ENCODE data around the gene SNCAIP.

Gene SNCAIP

DNA sequence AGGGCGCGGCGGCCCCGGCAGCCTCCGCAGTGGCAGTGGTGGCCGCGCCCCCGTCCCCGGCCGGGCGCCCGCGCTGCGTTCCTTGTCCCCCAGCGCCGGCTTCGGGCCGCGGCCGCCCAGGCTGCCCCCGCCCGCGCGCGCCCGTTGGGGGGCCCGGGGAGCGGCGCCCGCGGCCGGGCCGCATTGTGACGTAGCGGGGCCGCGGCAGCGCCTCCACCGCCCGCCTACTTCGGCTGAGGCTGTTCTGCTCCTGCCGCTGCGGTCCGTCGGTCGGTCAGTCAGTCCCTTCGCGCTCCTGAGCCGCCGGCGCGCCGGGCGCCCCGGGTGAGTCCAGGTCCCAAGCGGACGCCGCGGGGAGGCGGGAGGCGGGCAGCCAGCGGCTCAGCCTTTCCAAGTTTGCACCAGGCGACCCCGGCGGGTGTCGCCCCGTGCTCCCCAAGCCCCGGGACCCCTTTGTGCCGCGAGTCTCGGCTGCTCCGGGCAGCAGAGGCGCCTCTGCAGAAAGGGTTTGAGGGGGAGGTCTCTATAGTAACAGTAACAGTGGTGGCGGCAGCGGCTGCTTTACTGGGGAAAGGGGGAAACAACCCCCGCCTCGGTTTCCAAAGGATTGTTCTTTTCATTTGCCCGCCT, at the start of gene SNCAIP:
TSS of gene SNCAIP (plus strand) at position 277 of the 630 bp plus-strand sequence. CDS start 78,898 bp downstream, outside the sequence.
- no peak for DNase-seq (ENCODE audit: low read depth)

DNA sequence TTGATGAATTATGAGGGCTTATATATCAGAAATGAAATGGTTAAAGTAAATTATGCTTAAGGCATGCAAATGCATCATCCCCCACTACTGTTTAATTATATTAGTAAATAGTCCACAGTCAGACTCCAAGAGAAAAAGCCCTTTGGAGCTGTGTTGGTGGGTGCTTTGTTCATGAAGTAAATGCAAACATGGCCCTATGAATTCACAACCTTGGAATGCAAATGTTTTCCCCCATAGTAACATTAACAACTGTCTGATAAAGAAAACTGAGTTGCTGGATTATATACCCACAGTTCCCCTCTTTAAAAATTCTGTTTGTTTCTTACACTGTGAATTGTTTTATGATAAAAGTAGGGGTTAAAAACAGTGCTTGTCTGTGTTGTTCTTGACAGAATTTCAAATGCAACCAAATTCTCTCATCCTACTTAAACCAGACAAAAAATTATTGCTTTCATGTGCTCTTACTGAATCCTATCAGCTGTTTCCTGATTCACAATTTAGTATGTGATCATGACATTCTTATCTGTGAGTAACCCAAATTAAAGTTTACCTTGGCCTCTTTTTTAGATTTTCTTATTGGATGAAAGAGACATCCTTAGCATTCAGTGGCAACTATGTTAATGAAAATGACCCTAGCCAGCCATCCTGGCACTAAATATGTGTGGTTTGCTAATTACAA, 48.5 kb upstream of the SNCAIP start:
- no peak for DNase-seq (ENCODE audit: low read depth)

DNA sequence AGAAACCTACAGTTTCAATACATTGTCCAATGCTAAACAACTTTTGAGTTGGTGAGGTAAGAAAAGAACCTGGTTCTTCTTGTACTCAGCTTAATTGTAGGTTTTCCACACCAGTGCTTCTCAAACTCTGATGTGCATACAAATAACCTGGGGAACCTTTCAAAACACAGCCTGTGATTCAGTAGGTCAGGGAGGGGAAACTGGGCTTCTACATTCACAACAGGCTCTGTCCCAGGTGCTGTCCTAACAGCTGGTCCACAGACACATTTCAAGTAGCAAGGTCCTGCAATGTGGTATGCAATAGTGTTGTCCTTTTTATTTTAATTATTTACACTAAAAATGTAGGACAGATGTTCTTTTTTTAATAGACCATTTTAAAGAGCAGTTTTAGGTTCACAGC, 47.4 kb upstream of the SNCAIP start:
- no peak for DNase-seq (ENCODE audit: low read depth)

DNA sequence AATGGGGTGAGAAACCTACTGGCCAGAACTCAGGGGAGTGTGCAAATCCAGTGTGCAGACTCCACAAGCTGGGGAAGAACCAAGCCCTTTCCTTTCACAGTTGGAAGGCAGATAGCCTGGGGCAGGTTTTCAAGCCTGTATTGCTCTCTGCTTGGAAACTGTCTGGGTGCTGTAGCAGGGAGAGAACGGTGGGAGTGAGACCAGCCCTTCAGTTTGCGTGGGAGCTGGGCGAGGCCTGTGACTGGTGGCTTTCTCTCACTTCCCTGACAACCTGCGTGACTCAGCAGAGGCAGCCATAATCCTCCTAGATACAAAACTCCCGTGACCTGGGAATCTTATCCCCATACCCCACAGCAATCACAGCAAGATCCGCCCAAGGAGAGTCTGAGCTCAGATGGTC, 44.9 kb upstream of the SNCAIP start:
- no peak for DNase-seq (ENCODE audit: low read depth)

DNA sequence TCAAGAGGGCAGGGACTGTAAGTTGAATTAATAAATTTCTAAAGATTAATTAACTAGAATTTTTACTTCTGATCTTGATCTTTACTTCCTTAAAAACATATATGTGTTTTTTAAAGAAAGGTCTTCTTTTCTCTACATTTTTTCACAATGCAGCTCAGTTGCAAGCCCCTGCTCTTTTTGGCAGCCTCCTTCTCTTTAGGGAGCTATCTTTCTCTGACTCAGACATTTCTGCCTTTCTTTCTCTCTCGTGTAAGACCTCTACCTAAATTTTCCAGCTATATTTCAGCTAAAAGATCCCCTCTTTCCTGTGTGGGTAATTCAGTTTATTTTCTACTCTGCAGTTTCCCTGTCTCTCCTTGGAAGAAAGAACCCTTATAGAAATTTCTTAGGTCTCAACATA, 38.3 kb upstream of the SNCAIP start:
- DNase-seq (ENCODE audit: low read depth): no peak

DNA sequence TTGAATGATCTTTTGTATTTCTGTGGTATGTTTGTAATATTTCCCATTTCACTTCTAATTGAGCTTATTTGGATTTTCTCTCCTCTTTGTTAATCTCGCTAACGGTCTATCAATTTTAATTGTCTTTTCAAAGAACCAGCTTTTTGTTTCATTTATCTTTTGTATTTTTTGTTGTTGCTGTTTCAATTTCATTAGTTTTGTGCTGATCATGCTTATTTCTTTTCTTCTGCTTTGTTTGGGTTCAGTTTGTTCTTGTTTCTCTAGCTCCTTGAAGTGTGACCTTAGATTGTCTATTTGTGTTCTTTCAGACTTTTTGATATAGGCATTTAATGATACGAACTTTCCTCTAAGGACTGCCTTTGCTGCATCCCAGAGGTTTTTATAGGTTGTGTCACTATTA, 28.4 kb upstream of the SNCAIP start:
- DNase-seq (ENCODE audit: low read depth): no peak

DNA sequence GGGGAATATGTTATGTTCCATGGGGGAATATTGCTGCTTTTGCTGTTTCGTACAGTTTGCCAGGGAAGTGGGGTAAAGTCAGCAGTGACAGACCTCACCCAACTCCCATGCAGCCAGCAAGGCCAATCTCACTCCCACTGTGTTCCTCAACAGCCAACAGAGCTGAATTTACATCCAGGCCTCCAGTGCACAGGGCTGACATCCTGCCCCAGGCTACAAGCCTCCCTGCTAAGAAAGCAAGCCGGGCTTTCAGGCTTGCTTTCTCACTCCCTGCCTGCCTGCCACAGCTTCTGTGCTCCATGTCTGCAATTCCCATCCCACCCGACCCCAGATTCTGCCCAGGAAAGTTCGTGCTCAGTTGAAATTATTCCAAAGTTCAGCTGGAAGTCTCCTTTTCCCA, 25.5 kb upstream of the SNCAIP start:
- DNase-seq (ENCODE audit: low read depth): no peak

DNA sequence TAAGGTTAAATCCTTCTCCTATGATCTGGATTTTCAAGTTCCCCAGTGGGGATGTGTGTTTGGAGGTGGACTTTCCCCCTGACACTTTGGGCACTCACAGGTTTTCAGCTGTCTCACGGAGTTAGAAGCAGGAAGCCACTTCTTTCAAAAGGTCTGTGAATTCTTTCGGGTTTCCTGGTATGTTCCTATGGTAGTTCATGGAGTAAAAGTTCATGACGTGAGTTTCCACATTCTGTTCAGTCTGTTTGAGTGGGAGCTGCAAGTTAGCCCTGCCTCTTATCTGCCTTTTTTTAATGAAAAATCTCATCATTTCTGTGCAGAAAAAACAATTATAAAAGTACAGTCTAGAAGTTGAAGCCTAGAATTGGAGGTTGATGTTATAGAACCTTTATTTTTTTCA, 24.9 kb upstream of the SNCAIP start:
- DNase-seq (ENCODE audit: low read depth): no peak

DNA sequence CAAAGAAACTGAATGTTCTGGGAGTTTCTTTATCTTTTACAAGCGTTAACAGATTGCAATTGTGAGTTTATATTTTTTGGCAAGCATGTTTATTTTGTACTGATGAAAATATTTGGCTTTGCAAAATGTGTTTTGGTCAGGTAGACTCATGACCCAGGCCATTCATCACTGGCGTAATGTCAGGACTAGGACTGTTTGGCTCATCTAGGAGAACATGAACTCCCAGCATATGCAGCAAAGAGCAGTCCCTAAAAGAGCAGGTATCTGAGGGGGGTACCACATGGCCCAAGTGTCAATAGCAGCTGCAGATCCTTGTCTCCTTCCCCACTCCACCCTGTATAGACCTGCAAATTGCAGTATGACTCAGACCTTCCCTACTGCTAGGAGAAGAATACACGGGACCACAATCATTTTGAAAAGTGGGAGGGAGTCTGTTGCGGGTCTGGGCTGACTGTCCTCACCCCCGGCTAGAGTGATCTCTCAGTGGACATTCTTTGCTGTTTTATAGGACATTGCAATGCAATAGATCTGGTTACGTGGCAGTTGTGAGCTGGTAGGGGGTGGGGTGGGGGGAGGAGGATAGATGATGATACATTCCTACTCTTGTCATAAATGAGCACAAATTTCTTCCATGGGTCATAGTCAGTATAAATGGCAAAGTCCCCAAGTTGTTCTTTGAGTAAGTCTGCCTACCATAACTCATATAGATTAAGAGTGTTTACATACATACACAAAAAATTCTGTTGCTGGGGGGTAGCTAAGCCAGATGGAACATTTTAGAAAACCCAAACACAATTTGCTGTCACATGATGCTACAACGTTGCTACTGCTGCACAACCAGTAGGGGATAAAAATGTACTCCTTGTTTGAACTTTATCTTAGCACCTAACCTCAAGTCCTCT, 20.8 kb upstream of the SNCAIP start:
- DNase-seq (ENCODE audit: low read depth): no peak

DNA sequence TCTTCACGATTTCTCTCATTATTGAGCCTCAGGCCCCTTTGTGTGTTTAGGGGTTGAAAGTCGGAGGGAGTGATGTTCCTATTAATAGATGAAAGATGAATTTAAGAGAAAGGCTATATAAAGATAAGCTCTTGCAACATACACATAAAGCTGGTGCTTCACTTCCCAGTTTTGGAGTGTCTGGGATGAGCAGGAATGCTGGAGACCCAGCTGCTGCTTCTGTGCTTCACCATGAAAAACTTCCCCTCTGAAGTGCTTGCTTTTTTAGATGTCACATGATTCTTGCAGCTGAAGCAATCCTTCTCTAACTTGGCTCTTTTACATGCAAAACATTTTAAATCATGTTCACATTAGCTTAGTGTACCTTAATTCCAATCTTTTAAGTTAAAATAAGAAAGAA, 19.7 kb upstream of the SNCAIP start:
- DNase-seq (ENCODE audit: low read depth): no peak

DNA sequence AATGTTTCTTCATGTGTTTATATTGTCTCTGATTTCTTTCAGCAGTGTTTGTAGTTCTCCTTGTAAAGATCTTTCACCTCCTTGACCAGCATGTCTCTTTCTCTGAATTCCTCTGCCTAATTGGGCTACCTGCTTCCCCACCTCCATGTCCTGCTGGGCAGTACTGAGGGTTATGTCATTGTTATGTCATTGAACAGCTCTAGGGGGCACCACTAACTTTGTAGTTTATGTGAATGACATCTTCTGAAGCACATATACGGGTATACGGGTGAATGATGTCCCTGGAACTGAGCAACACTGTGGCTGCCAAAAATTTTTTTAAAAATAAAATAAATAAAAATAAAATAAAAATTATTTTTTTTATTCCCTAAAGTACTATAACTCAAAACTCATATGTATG, 16.9 kb upstream of the SNCAIP start:
- no peak for DNase-seq (ENCODE audit: low read depth)

DNA sequence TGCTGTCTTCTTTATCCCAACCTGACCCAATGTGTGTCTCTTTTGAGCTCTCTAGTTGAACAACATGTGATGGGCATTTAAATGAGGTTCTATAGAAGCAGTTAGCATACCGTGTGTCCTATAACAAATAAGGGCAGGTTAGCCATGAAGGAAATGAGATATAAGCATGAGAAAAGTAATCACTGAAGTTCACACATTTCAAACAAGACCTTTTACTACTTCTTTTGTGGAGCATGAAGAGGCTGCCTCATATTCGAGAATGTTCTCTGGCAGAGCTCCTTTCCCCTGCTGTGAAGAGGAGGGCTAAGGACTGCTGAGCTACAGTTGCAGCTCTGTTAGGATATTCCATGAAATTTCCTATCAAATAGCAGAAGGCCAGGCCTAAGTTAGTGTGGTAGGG, 15.2 kb upstream of the SNCAIP start:
- no peak for DNase-seq (ENCODE audit: low read depth)

DNA sequence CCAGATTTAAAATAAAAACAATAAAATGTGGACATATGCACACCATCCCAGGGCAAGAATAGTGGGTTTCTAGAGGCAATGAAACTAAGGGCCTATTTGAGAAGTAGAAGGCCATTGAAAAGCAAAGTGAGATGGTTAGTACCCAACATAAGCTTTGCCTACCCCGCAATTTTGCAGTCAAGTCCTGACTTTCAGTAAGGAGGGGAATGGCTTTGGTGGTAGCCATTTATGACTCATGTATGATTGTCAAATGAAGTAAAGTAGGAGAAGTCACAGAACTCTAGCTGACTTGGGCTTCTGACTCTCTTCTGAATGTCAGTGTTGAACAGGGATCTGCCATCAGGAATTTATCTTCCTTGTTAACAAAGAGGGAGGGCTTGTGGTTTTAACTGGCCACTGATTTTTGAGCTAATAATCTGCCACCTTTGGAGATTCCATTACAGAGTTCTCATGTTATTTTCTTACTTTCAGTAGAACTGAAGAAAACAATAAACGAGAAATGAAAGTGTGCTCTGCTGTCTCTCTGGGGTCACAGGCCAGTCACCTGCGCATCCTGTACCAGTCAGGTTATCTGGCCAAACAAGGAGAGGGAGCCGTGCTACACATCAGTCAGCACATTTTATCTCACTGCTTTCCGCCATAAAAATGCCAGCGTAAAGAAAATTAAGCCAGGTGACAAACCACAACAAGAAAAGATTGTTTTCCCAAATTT, 14.3 kb upstream of the SNCAIP start:
- DNase-seq (ENCODE audit: low read depth): no peak

DNA sequence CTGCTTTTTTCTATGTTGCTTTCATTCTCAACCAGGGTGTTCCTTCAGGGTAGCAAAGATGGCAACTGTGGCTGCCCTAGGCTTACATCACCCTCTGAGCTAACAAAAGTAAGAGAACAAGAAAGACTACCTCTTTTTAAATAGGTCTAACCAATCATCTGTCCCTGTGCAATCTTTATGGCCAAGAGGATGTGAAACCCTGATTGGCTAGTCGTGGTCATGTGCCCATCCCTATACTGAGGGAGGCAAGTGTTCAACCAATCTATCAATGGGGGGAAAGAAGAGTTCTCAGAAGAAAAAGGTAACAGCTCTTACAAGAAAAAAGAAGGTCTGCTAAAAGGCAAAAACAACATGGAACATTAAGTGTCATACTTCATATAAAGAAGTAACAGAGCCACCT, 11.7 kb upstream of the SNCAIP start:
- no peak for DNase-seq (ENCODE audit: low read depth)

DNA sequence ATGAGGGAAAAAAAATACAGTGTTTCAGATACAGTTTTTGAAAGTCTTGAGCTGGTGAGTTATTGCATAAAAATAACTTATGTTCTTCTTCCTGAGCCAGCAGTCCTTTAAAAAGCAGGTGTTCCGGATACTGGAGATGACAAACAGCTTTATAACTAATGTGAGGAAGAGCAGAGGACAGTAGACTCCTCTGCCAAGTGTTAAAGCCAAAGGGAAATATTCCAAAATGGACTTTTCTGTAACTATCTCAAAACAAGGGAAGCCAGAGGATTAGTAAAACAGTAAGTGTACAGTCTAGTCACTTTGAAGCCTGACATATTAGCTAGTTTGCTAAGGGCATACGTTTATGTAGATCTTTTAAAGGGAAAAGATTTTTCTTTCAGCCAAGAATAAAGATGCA, 11.0 kb upstream of the SNCAIP start:
- no peak for DNase-seq (ENCODE audit: low read depth)

DNA sequence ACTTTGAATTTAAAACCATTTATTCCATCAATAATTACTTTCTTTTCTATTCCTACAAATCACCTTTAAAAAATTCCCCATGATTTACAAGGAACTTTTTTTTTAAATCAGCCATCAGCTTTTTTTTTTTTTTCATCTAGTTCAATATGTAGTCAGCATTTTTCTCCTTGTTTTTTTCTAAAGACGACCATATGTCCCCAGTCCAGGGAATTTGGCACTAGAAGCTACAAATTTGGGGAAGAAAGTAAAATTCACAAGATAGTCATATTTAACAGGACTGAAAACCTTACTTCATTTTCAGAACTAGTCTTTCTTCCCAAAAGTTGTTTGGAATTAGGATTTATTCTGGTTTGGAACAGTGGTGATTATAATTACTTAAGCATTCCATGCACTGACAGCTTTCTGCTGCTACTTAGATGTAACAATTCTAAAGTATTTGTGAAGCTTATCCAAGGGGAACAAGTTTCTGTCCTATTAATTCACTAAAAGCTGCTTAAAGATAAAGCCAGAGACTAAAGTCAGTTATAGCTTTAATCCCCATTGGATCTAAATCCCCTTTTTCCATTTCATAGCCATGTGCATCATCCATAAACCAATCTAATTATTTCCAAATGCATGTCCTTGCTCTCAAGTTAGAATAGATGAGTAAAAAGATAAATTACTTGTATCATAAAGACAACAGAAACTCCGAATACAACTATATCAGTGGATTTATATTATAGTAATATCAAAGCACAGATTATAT, 7.4 kb upstream of the SNCAIP start:
- no peak for DNase-seq (ENCODE audit: low read depth)

DNA sequence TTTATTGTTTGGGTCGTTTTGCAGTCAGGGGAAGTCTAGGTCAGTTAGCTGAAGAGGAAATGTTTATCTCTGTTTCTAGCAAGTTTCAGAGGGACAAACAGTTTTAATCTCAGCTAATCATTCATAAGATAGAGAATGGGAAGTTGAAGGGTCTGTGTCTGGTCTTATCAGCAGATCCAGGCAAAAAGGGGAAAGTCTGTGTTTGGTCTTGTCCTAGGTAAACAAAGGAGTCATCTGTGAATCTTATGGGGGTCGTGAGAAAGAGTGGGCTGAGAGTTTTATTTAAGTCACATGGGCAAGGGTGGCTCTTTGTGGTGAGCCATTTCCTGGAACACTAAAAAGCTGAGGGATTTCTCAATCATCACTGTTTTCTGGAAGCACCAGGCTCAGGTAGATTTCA, 5.6 kb upstream of the SNCAIP start:
- DNase-seq (ENCODE audit: low read depth): no peak

DNA sequence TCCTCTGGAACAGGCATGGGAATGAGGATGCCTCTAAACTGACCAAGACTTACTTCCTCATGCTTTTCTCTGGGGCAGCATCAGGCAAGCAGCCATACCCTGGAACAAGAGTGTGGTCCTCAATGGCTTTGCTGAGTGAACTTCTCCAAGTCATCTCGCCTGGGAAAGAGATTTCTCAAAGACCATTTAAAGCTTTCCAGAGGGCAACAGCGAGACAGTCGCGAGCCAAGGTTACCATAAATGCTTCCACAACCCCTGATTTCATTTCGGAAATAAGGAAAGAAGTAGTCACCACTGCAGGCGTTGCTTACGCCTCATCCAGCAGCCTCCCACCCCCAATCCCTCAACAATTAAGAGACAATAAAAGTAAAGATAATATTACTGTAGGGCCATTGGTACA, 1.1 kb upstream of the SNCAIP start:
- no peak for DNase-seq (ENCODE audit: low read depth)

DNA sequence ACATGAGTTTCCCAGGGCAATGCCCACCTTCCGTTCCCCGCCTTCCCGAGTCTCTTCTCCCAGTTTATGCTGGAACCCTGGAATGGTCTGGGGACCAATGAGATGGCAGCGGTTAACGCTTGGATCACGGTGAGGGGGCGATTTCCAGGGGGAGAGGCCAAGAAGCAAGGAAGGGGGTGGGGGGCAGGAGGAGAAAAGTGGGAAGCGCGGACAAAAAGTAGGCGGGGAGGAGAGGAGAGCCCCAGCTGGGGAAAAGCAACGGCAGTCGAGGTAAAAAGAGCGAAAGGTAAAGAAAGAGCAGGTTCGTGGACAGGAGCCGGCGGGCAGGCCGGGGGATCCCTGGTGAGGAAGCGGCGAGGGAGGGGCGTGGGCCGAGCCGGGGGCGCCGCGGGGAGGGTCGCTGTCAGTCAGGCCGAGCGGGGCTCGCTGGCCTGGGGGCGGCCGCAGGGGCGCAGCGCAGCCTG, 508 bp upstream of the SNCAIP start:
- DNase-seq (ENCODE audit: low read depth): no peak

DNA sequence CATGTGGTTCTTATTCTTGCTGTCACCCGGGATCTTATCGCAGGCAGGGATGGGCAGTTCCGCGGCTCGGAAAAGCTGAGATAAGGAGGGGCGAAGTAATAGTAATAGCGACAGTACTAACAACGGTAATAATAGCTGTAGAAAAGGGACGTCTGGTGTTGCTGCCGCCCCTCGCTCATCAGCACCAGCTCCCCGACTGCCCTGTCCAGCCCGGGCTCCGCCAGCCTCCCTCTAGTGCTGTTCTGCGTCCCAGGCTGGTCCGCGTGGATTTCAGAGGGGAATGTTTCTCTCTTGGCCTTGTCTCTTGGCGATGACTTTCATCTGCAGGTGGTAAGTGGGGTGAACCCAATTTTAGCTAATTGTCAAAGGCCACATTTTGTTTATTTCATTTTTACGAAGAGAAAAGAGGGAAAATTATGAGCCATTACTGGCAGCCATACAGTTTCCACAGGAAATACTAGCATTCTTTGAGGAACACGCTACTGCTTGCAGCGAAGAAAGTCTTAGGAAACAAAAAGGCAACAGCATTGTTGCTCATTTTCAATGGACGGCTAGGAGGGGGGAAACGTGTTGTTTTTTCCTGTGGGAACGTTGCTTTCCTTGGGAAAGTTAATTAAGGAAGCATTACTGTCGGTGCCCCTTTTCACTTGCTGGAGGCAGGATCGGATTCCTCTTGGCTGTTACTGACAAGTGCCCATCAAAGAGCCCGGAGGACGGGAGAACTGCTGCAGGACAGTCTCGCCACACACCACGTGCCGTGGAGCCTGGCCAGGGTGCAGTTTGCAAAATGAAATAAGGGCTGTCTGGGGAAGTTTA, 762 bp downstream of the SNCAIP start:
- no peak for DNase-seq (ENCODE audit: low read depth)

DNA sequence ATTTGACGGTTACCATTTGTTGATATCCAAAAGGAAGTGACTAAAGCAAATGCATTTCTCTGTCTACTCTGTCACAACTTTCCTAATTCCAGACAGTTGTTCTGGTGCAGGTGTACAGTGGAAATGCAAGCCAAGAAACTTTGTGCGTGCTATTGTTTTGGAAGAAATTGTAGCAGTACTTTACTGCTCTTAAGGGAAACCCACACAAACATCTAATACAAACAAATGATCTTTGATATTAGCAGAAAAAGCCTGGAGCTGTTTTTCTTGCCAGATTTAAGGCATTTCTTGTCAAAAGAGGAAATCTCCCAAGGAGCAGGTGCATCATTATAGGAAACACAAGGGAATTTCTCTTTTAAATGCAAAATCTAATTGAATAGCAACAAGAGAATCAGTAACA, 2.0 kb downstream of the SNCAIP start:
- no peak for DNase-seq (ENCODE audit: low read depth)

Data from GM04503 (cell line).